Measurements from ENCODE around the gene ECD. TPM values are rescaled to one million over a fixed set of nuclear protein-coding genes. Genes with fewer than 3 reads are reported as not detected.

ECD gene
- polyA plus RNA-seq, 1 donor (not counting 4 experiments of a cell fraction or from before 2014, with no cell fraction given): 35.8 TPM

DNA sequence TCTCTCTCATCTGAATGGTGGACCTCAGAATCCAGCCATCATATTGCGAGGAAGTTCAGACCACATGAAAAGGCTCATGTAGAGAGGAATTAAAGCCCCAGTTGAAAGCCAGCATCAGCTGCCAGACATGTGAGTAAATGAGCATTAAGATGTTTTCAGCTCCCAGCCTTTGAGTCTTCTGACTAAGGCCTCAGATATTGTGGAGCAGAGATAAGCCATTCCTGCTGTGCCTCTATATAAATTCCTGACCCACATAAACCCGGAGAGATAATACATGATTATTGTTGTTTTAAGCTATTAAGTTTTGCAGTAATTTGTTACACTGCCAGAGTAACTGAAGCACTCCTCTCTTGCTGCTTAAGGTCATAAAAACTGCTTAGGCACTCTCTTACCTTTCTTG lies 14.8 kb upstream of the ECD start:
- no peaks in the 10 kb centered on the region for H3K9me3 ChIP-seq (ENCODE audit: control insufficient read depth, low read depth, low read length)
- H4K20me1 ChIP-seq (ENCODE audit: control insufficient read depth, extremely low read depth, insufficient read depth, low read length): no peaks in the 10 kb centered on the region
- H3K27ac ChIP-seq (ENCODE audit: control insufficient read depth, insufficient read depth, low read length): no peak overlapping the region
- H3K9me1 ChIP-seq (ENCODE audit: control insufficient read depth, extremely low read depth, insufficient read depth, low read length): no peaks in the 10 kb centered on the region
- no peaks in the 10 kb centered on the region for H3K4me1 ChIP-seq (ENCODE audit: control insufficient read depth, extremely low read depth, insufficient read depth, low read length)
- TF ChIP-seq, protein P1, sequence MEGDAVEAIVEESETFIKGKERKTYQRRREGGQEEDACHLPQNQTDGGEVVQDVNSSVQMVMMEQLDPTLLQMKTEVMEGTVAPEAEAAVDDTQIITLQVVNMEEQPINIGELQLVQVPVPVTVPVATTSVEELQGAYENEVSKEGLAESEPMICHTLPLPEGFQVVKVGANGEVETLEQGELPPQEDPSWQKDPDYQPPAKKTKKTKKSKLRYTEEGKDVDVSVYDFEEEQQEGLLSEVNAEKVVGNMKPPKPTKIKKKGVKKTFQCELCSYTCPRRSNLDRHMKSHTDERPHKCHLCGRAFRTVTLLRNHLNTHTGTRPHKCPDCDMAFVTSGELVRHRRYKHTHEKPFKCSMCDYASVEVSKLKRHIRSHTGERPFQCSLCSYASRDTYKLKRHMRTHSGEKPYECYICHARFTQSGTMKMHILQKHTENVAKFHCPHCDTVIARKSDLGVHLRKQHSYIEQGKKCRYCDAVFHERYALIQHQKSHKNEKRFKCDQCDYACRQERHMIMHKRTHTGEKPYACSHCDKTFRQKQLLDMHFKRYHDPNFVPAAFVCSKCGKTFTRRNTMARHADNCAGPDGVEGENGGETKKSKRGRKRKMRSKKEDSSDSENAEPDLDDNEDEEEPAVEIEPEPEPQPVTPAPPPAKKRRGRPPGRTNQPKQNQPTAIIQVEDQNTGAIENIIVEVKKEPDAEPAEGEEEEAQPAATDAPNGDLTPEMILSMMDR (optimal IDR thresholded peaks at IDR 0.05 in 1 of 3, IDR thresholded peaks at IDR 0.05 in 1 of 3, conservative IDR thresholded peaks at IDR 0.05 in 1 of 3; ENCODE audit: extremely low read depth in 1 of 3, insufficient read depth in 2 of 3, low read length in 3 of 3): no peak
- no peak for TF ChIP-seq EZH2 (IDR thresholded peaks at IDR 0.05; ENCODE audit: low read length)
- no peak overlapping the region for H3K9ac ChIP-seq (ENCODE audit: control insufficient read depth, extremely low read depth, insufficient read depth, low read length)
- peaks cover 0 to 2% of the 10 kb centered on the region in 2 experiments for H3K36me3 ChIP-seq (ENCODE audit: control insufficient read depth in 2 of 2, extremely low read depth in 1 of 2, insufficient read depth in 2 of 2, low read length in 2 of 2)
- no peak overlapping the region for H3K4me2 ChIP-seq (ENCODE audit: control insufficient read depth, extremely low read depth, insufficient read depth, low read depth, low read length)
- FAIRE-seq: no peak
- dilution Hi-C loops (cut with MboI; ENCODE audit: extremely low pct_ligation_motif_present, low sequenced_read_pairs): no loop called here
- no peak overlapping the region for H3K4me3 ChIP-seq (ENCODE audit: control insufficient read depth in 2 of 3, extremely low read depth in 1 of 3, insufficient read depth in 2 of 3, low read depth in 1 of 3, low read length in 3 of 3)
- H3K27me3 ChIP-seq (ENCODE audit: control insufficient read depth, extremely low read depth, insufficient read depth, low read length): no peaks in the 10 kb centered on the region
- H3K79me2 ChIP-seq (ENCODE audit: control insufficient read depth, insufficient read depth, low read length): no peaks in the 10 kb centered on the region
- H2AFZ ChIP-seq (ENCODE audit: control insufficient read depth, low read length): no peak overlapping the region
- no peak for DNase-seq (ENCODE audit: low read depth, low spot score)

DNA sequence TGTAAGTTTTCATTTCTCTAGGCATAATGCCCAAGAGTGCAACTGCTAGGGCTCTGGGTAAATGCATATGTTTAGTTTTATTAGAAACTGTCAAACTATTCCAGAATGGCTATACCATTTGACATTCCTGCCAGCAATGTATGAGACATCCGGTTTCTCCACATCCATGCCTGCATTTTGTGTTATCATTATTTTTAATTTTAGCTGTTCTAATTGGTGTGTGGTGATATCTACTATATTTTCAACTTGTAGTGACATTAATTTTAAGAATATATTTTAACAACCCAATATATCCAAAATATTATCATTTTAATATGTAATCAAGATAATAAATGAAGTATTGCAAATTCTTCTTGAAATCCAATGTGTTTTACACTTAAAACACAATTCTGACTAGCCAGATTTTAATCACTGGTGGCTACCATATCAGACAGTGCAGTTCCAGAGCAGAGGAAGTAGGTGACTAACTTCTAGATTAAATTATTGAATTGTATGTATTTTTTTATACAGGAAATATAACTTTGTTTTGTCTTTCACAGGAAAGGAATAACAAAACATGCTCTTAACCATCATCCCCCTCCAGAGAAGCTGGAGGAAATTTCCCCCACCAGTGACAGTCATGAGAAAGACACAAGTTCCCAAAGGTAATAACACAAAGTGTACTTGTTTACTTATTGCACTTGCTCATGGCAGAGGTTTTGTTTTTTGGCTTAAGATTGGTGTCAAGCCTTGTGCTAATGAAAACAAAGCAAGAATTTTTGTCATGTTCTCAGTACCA lies 6.5 kb upstream of the ECD start:
- Histone ChIP-seq H3K9me3 (ENCODE audit: control insufficient read depth, low read depth, low read length) (no peaks in the 10 kb centered on the region), H3K4me2 (ENCODE audit: control insufficient read depth, extremely low read depth, insufficient read depth, low read depth, low read length) (no peak overlapping the region), H3K36me3 (ENCODE audit: control insufficient read depth in 2 of 2, extremely low read depth in 1 of 2, insufficient read depth in 2 of 2, low read length in 2 of 2) (peaks cover 0 to 2% of the 10 kb centered on the region in 2 experiments), H3K27ac (ENCODE audit: control insufficient read depth, insufficient read depth, low read length) (no peak overlapping the region), H3K4me1 (ENCODE audit: control insufficient read depth, extremely low read depth, insufficient read depth, low read length) (no peaks in the 10 kb centered on the region), H4K20me1 (ENCODE audit: control insufficient read depth, extremely low read depth, insufficient read depth, low read length) (no peaks in the 10 kb centered on the region), H3K4me3 (ENCODE audit: control insufficient read depth in 2 of 3, extremely low read depth in 1 of 3, insufficient read depth in 2 of 3, low read depth in 1 of 3, low read length in 3 of 3) (no peak overlapping the region), H3K9me1 (ENCODE audit: control insufficient read depth, extremely low read depth, insufficient read depth, low read length) (no peaks in the 10 kb centered on the region), H3K79me2 (ENCODE audit: control insufficient read depth, insufficient read depth, low read length) (no peaks in the 10 kb centered on the region), H3K27me3 (ENCODE audit: control insufficient read depth, extremely low read depth, insufficient read depth, low read length) (no peaks in the 10 kb centered on the region), H3K9ac (ENCODE audit: control insufficient read depth, extremely low read depth, insufficient read depth, low read length) (no peak overlapping the region), H2AFZ (ENCODE audit: control insufficient read depth, low read length) (no peak overlapping the region)
- DNase-seq (ENCODE audit: low read depth, low spot score) (no peak), FAIRE-seq (no peak)
- dilution Hi-C loops (cut with MboI; ENCODE audit: extremely low pct_ligation_motif_present, low sequenced_read_pairs): no loop called here
- TF ChIP-seq, protein P1 (optimal IDR thresholded peaks at IDR 0.05 in 1 of 3, IDR thresholded peaks at IDR 0.05 in 1 of 3, conservative IDR thresholded peaks at IDR 0.05 in 1 of 3; ENCODE audit: extremely low read depth in 1 of 3, insufficient read depth in 2 of 3, low read length in 3 of 3): no peak
- no peak for TF ChIP-seq EZH2 (IDR thresholded peaks at IDR 0.05; ENCODE audit: low read length)

Measured in keratinocyte (primary cell).